Heart left ventricle (tissue), 13 donors: ENCODE results near the gene LINC01488.

ENCODE experiments used
- POLR2A ChIP-seq, 2 donors: fragments of 450-650 bp; IDR thresholded peaks; one replicate each; pipeline ENCODE4 v1.6.1; 2017; ENCODE audit warnings: antibody characterized with exemption in 2 of 2, mild to moderate bottlenecking in 2 of 2, moderate library complexity in 2 of 2
- TF ChIP-seq, protein P1 (sequence below), 12 donors: fragments of 200-600 bp; sonication (generic) in 4 of 12; IDR thresholded peaks; one replicate each; pipeline versions ENCODE4 v1.5.0 to v1.8.0; 2018 to 2022; ENCODE audit warnings: antibody characterized with exemption in 12 of 12, mild to moderate bottlenecking in 5 of 12
- donor health status: ischemic (EF 13 %, LVEDD 7.1; RV severe dilation, severe dysfunction).
- donor health status: DM: no; HTN: yes; CAD: no.
- donor health status: DM: no; HTN: no; CAD: no.
- donor health status: ischemic (EF 25% LVEDD 6.9; RV normal size, moderate dysfunction).
- donor health status: ischemic (EF 25% LVEDD 5.7; RV mildly dilated, moderate dysfunction).
- donor health status: ischemic (EF 35%, LVEDD 5.7; RV mildly dilated, moderate dysfunction).
- donor health status: nonischemic (EF 11% LVEDD 7.7; RV severe dilation, severe dysfunction).
- donor health status: DM: yes; HTN: yes; CAD: no.
- donor health status: PGD.
- donor health status: ischemic (EF 29% LVEDD 5.4; RV normal size, mild dysfunction).
- donor health status: nonischemic (EF 23%, LVEDD 6.1; RV moderate dilation, normal function).

- TF ChIP-seq POLR2A (IDR thresholded peaks at IDR 0.05) = no peak
- TF ChIP-seq, protein P1, sequence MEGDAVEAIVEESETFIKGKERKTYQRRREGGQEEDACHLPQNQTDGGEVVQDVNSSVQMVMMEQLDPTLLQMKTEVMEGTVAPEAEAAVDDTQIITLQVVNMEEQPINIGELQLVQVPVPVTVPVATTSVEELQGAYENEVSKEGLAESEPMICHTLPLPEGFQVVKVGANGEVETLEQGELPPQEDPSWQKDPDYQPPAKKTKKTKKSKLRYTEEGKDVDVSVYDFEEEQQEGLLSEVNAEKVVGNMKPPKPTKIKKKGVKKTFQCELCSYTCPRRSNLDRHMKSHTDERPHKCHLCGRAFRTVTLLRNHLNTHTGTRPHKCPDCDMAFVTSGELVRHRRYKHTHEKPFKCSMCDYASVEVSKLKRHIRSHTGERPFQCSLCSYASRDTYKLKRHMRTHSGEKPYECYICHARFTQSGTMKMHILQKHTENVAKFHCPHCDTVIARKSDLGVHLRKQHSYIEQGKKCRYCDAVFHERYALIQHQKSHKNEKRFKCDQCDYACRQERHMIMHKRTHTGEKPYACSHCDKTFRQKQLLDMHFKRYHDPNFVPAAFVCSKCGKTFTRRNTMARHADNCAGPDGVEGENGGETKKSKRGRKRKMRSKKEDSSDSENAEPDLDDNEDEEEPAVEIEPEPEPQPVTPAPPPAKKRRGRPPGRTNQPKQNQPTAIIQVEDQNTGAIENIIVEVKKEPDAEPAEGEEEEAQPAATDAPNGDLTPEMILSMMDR (IDR thresholded peaks at IDR 0.05) = no peak
These were observed 55.7 kb downstream of the LINC01488 start for GRCh38 chr11:69537126-69537525.
